ENCODE results near the gene WDFY2. TPM values are rescaled to one million over a fixed set of nuclear protein-coding genes. Genes with fewer than 3 reads are reported as not detected.

Gene WDFY2
- total and polyA plus RNA-seq, 10 of the 15 experiments (the other 5 are each of a cell fraction or from before 2014, with no cell fraction given), result 2.1 to 13.0 (median 8.1) TPM

DNA sequence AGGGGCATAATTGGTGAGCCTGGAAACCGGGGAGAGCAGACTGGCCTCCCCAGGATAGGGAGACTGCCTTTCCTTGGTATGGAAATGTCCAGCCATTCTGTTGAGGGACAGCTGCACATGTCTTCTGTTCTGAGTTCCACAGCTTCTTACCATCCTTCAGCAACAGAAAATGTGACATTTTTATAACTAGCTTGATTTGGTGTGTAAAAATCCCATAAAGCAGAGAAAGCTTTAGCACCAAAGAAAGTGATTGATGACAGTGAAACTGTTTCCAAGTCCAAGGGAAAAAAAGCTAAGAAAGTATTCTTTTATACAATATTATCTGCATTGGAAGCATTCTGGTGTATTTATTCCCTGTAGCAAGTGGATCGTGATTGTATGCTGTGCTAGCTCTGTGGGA lies 157.8 kb downstream of the WDFY2 start (continued):
- TF ChIP-seq SMARCA5 (IDR thresholded peaks at IDR 0.05), result no peak
- TF ChIP-seq ZNF24 (IDR thresholded peaks at IDR 0.05), result no peak
- TF ChIP-seq NFYA (IDR thresholded peaks at IDR 0.05; ENCODE audit: borderline replicate concordance, low read depth, low read length), result no peak
- no peak for TF ChIP-seq WRNIP1 (IDR thresholded peaks at IDR 0.05; ENCODE audit: borderline replicate concordance, low read depth, low read length)
- TF ChIP-seq ZNF622 (IDR thresholded peaks at IDR 0.05), result no peak
- TF ChIP-seq ZSCAN29 (IDR thresholded peaks at IDR 0.05), result no peak
- TF ChIP-seq NR2C1 (IDR thresholded peaks at IDR 0.05), result no peak
- TF ChIP-seq MEF2A (IDR thresholded peaks at IDR 0.05; ENCODE audit: insufficient read depth, low read depth, low read length), result no peak
- TF ChIP-seq NFXL1 (IDR thresholded peaks at IDR 0.05; ENCODE audit: borderline replicate concordance), result no peak
- no peak for TF ChIP-seq HSF1 (IDR thresholded peaks at IDR 0.05; ENCODE audit: low read depth, low read length)

DNA sequence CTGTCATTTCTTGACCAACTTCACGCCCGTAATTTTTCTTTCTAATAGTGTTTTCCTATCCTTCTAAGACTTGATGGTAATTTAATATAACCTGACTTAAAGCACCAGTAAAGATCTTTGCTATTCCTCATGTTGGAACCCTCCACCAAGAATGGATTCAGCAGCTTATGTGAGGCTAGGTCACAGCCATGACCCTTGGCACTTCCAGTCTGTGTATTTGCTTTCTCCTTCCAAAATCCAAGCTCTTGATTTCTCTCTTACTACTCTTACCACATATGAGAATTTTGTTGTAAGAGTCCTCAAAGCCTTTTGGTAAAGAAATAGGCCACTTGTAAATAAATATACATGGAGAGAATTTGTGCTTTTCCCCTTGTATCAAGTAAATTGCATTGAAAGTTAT lies 158.3 kb downstream of the WDFY2 start:
- Histone ChIP-seq H3K27me3 (replicated peaks in 1 of 2; ENCODE audit: control insufficient read depth in 2 of 2, insufficient read depth in 2 of 2, low read length in 1 of 2) (no peaks in the 10 kb centered on the region), H3K9ac (ENCODE audit: control insufficient read depth, insufficient read depth, low read length) (no peak overlapping the region), H3K27ac (ENCODE audit: control insufficient read depth, insufficient read depth) (no peak overlapping the region), H4K20me1 (ENCODE audit: control insufficient read depth, insufficient read depth) (no peaks in the 10 kb centered on the region), H3K4me3 (no peak overlapping the region), H3K4me2 (ENCODE audit: control insufficient read depth, insufficient read depth) (no peak overlapping the region), H3K4me1 (ENCODE audit: control insufficient read depth, insufficient read depth, low read length) (peaks cover 2% of the 10 kb centered on the region; the same call in 1 of the 2 replicates), H3K9me3 (replicated peaks; ENCODE audit: control insufficient read depth, insufficient read depth, low read length) (peaks cover 3% of the 10 kb centered on the region; the same call in 2 of the 3 replicates), H2AFZ (ENCODE audit: control insufficient read depth, low read depth, low read length) (no peak overlapping the region), H3K36me3 (ENCODE audit: control insufficient read depth in 2 of 2, insufficient read depth in 2 of 2, low read length in 1 of 2) (peaks cover 0 to 11% of the 10 kb centered on the region in 2 experiments; a peak in 1 of 4 replicates), H3K79me2 (ENCODE audit: control insufficient read depth, insufficient read depth, low read length) (no peaks in the 10 kb centered on the region)
- RAD21 ChIA-PET (ENCODE audit: unreplicated experiment), result interaction anchor here (0.9 to 1.0 kb wide), 3 partner anchors 44 to 298 kb away, joined by 3 read pairs; no protein-coding TSS in a partner anchor
- no peak for ATAC-seq
- POLR2A ChIA-PET, result interaction anchor here (0.5 kb wide), 1 partner anchor 119 kb away, joined by 4 read pairs; no protein-coding TSS in a partner anchor
- SMC1A ChIA-PET (ENCODE audit: uncharacterized antibody, unreplicated experiment), result interaction anchor here (0.5 to 1.5 kb wide), 8 partner anchors 10 to 617 kb away, joined by 3 to 5 read pairs (median 4); no protein-coding TSS in a partner anchor
- in situ Hi-C loops (cut with MboI) (no loop called here), intact Hi-C loops (cut with micrococcal nuclease; ENCODE audit: unreplicated experiment) (no loop called here)
- CTCF ChIA-PET, result interaction anchor here (0.9 to 1.6 kb wide), 3 partner anchors 11 to 21 kb away, joined by 3 to 4 read pairs (median 4); no protein-coding TSS in a partner anchor
- no peak for DNase-seq (ENCODE audit: low read depth, low spot score)
- WGBS (ENCODE audit: insufficient coverage, insufficient replicate concordance, low lambda C conversion rate, missing lambda C conversion rate), result 92% methylated on average over 2 of the region's 2 CpGs
- TF ChIP-seq PAX8 (IDR thresholded peaks at IDR 0.05) (no peak), USF2 (IDR thresholded peaks at IDR 0.05; ENCODE audit: borderline replicate concordance, low read depth, low read length) (no peak)
- FAIRE-seq, result no peak
- BruUV-seq (replicated peaks), result no TSS peak

All from GM12878 (cell line).